ENCODE results near the gene SPINK6. TPM values are rescaled to one million over a fixed set of nuclear protein-coding genes. Genes with fewer than 3 reads are reported as not detected.

SPINK6 gene
- total RNA-seq, 4 donors from 2014 or later, result not detected

- TF ChIP-seq CTCF (IDR thresholded peaks at IDR 0.05; ENCODE audit: low read depth), result no peak
These were observed 52.6 kb downstream of the SPINK6 start for GRCh38 chr5:148255456-148255855.

DNA sequence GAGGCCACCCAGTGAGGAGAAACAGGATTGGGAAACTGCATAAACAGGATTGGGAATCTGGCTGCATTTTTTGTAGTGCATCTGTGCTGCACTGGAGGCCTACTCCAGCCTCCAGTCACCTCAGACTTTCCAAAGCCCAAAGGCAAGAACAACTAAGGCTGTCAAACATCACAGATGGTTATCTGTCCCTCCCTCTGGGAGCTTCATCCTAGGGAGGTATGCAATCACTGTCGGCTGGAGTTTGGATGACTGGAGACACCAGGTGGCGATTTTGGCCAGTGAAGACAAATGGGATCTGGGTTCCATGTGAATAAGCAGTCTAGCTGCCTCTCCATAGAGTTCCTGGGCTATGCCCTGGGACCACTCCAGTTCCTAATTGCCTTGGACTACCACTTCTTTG, 56.4 kb downstream of the SPINK6 start:
- no peak for TF ChIP-seq CTCF (IDR thresholded peaks at IDR 0.05; ENCODE audit: low read depth)

DNA sequence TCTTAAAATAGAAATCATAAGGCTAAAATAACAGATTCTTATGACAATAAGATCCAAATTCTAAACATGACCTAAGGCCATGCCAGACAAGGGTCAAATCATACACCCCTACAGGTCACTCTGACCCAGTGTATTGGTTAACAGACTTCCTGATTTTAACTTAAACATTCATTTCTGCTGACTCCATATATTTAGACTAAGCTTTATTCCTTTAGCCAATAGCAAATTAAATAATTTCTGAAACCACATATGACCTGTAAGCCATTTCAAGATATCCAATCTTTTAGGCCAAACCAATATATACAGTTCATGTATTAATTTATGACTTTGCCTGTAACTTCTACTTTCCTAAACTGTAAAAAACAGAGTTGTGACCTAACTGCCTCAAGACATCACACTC, 58.4 kb downstream of the SPINK6 start:
- TF ChIP-seq CTCF (IDR thresholded peaks at IDR 0.05; ENCODE audit: low read depth), result no peak

Small RNA genes lying within 50 kb of the gene (small RNA-seq; reads per million reads assigned to genes)
- not detected for gene HMGN1P16

Other genes starting within 250 kb of the SPINK6 start
- under 1 TPM in 2 of 4 donors, not detected in 2; 0.51 to 0.57 TPM for gene SPINK5, start 139.1 kb upstream of the SPINK6 start, total RNA-seq
- gene SPINK14, start 34.5 kb upstream of the SPINK6 start, total RNA-seq, result not detected
- not detected for gene MARCOL, start 35.5 kb downstream of the SPINK6 start, total RNA-seq
- gene SPINK13, start 65.8 kb downstream of the SPINK6 start, total RNA-seq, result 1 to 10 TPM in 1 of 4 donors, not detected in 3; 2.4 TPM
- gene SPINK7, start 109.4 kb downstream of the SPINK6 start, total RNA-seq, result not detected
- gene SPINK9, start 132.5 kb downstream of the SPINK6 start, total RNA-seq, result not detected
- 10 to 100 TPM; 56.3 to 94.7 (median 71.7) TPM for gene FBXO38, start 180.9 kb downstream of the SPINK6 start, total RNA-seq